ENCODE data around the gene HOTAIR. TPM values are rescaled to one million over a fixed set of nuclear protein-coding genes. Genes with fewer than 3 reads are reported as not detected.

Gene HOTAIR
- total and polyA plus RNA-seq, 4 donors: 9.7 TPM; not detected in 3

DNA sequence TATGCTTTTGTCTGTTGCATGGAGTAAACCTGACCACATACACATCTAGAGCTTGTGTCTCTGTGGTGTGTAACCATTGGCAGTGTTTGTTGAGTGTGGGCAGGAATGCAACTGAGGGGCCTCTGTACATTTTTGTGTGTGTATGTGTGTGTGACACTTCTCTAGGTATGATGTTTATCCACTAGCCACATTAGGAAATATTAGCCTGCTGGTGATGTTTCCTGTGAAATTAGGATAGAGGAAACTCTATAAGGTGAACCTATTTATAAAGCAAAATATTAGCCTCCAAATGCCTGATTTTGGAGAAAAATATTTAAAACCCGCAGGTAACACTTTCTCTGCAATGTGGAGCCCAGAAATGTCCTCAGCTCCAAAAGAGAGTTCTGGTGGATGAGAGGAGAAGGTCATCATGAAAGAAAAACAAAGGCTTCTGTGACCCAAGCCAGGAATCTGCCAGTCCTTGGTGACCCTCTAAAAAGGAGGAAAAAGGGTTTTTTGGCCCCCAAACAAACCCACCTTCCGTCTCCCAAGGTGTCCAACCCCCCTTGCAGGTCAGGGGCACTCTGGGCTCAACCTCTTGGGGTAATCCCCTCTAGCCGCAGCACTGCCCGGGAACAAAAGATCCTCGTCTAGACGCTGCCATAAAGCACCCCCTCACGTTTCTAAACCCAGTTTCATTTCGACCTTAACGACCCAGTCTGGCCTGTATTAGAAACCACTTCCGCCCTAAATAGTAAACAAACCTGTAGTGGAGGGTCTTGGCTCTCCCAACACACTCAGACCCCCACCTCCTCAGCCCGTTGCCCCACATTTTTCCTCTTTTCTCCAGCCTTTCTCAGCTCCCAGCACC lies 3.1 kb upstream of the HOTAIR start:
- WGBS, 2 donors: 8 to 10% methylated on average over 11 of the region's 11 CpGs

DNA sequence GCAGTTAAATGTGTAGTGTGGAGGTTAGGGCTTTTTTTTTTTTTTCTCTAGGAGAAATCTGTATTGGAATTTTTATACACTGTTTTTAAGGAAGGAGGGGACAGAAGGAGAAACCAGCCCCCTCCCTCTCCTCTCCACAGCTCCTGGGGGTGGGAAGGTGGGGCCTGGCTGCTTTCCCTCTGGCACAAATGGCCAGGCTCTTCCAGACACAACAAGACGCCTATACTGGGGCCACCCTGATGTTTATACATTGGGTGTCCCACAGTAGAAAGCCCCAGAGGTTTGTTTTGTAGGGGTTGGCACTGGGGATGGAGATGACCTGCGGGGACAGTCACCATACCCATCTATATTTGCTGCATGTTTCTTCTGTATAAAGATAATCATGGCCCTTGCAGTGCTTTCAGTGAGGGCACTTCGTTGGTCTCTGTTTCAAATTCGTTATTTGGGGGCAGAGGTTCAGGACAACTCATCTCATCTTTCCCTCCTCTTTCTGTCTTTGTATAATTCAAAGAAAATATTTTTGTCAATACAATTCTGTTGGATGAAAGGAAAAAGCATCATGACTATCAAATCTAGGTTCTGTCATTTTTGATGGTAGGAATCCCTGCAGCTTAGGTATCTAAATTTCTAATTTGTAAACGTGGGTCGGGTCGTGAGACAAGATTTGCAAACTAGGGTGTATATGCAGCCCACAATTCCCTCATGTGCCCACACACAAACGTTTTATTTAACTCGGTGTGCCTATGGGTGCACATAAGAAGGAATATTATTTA lies 2.3 kb upstream of the HOTAIR start:
- H3K4me1 ChIP-seq (ENCODE audit: control insufficient read depth in 1 of 2, insufficient read depth in 2 of 2, low read length in 2 of 2): no peaks in the 10 kb centered on the region
- ATAC-seq (ENCODE audit: low FRiP score) (no peak), DNase-seq (no peak)
- no peaks in the 10 kb centered on the region for H3K9me3 ChIP-seq (ENCODE audit: control insufficient read depth, low read length)
- H3K4me3 ChIP-seq (ENCODE audit: low read length in 2 of 2): no peak overlapping the region
- H3K36me3 ChIP-seq (ENCODE audit: control insufficient read depth in 1 of 2, insufficient read depth in 2 of 2, low read length in 1 of 2): no peaks in the 10 kb centered on the region
- peaks cover 0 to 3% of the 10 kb centered on the region in 2 donors for H3K27me3 ChIP-seq (ENCODE audit: control insufficient read depth in 1 of 2, insufficient read depth in 2 of 2, low read length in 1 of 2)
- WGBS, 2 donors: 14 to 19% methylated on average over 9 of the region's 9 CpGs
- intact Hi-C loops (cut with DNase I): no loop called here
- H3K27ac ChIP-seq (ENCODE audit: low read depth in 1 of 2, low read length in 2 of 2): no peak overlapping the region

More for the DNA sequence above, 3.1 kb upstream of the HOTAIR start:
- H3K27ac ChIP-seq (ENCODE audit: low read depth in 1 of 2, low read length in 2 of 2): no peak overlapping the region
- DNase-seq (no peak), ATAC-seq (ENCODE audit: low FRiP score) (no peak)
- H3K36me3 ChIP-seq (ENCODE audit: control insufficient read depth in 1 of 2, insufficient read depth in 2 of 2, low read length in 1 of 2): no peaks in the 10 kb centered on the region
- H3K27me3 ChIP-seq (ENCODE audit: control insufficient read depth in 1 of 2, insufficient read depth in 2 of 2, low read length in 1 of 2): peaks cover 0 to 3% of the 10 kb centered on the region in 2 donors
- H3K4me3 ChIP-seq (ENCODE audit: low read length in 2 of 2): no peak overlapping the region
- no peaks in the 10 kb centered on the region for H3K4me1 ChIP-seq (ENCODE audit: control insufficient read depth in 1 of 2, insufficient read depth in 2 of 2, low read length in 2 of 2)
- intact Hi-C loops (cut with DNase I): no loop called here
- no peaks in the 10 kb centered on the region for H3K9me3 ChIP-seq (ENCODE audit: control insufficient read depth, low read length)

DNA sequence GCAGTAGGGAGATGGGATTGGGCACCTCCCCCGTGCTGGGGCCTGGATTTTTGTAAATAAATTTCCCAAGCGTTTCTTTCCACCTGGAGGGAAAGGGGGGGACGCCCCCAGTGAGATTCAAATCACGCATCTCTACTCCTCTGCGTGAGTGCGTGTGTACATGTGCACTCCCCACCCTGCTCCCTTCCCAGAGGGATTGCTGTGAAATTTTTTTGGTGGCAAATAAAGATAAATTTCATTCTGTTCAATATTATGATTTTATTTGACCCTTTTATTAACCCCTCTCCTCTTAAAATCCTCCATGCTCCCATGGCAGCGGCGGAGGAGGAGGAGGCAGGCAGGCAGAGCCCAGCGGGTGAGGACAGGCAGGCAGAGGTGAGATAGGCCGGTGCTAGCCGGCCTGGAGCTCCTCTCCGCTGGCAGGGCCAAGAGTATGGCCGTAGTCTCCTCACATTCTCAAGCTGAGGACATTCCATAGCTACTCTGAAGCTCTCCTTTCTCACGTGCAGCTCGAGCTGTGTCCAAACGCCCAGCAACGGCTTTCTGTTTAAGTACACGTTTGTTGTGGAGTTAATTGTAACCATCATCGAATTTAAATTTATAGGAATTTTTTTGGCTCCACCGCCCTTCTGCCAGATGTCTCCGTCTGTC lies 1.5 kb upstream of the HOTAIR start:
- WGBS, 2 donors: 27% methylated on average over 21 of the region's 21 CpGs
- intact Hi-C loops (cut with DNase I): no loop called here

DNA sequence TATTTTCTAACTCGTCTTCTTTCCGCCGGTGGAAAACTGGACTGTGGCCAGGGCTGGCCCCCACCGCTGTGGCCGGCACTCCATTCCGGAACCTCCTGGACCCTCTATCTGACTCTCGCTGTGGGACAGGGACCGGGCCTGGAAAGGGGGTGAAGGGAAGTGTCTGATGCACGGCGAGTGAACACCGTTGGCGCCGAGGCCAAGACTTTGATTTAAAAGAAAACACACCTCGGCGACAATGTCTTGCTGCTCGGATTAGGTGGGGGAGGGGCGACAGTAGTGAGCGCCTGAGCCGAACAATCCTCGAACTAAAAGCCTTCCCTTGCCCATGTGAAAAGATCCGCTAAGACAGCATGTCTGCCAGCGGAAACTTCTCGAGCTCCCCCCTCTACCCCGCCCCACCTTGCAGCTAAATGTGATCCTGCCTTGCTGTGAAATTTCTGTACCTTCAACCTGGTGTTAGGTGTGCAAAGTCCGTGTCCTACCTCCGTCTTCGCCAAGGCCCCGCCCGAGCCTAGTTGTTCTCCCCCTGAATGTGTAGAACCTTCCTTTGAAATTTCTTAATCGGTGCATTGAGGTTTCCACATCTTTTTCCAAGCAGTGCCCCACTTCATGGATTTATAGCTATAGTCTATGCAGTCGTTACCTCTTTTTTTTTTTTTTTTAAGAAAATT lies 862 bp upstream of the HOTAIR start:
- H3K36me3 ChIP-seq (ENCODE audit: control insufficient read depth in 1 of 2, insufficient read depth in 2 of 2, low read length in 1 of 2): no peaks in the 10 kb centered on the region
- no peaks in the 10 kb centered on the region for H3K4me1 ChIP-seq (ENCODE audit: control insufficient read depth in 1 of 2, insufficient read depth in 2 of 2, low read length in 2 of 2)
- ATAC-seq (ENCODE audit: low FRiP score): no peak
- 10 to 12% methylated on average over 31 of the region's 31 CpGs for WGBS, 2 donors
- DNase-seq: no peak
- no peaks in the 10 kb centered on the region for H3K9me3 ChIP-seq (ENCODE audit: control insufficient read depth, low read length)
- intact Hi-C loops (cut with DNase I): no loop called here
- H3K27ac ChIP-seq (ENCODE audit: low read depth in 1 of 2, low read length in 2 of 2): no peak overlapping the region
- H3K4me3 ChIP-seq (ENCODE audit: low read length in 2 of 2): no peak overlapping the region
- H3K27me3 ChIP-seq (ENCODE audit: control insufficient read depth in 1 of 2, insufficient read depth in 2 of 2, low read length in 1 of 2): peaks cover 0 to 3% of the 10 kb centered on the region in 2 donors

More for the DNA sequence above, 1.5 kb upstream of the HOTAIR start:
- H3K27ac ChIP-seq (ENCODE audit: low read depth in 1 of 2, low read length in 2 of 2): no peak overlapping the region
- no peaks in the 10 kb centered on the region for H3K36me3 ChIP-seq (ENCODE audit: control insufficient read depth in 1 of 2, insufficient read depth in 2 of 2, low read length in 1 of 2)
- no peak for ATAC-seq (ENCODE audit: low FRiP score)
- H3K4me1 ChIP-seq (ENCODE audit: control insufficient read depth in 1 of 2, insufficient read depth in 2 of 2, low read length in 2 of 2): no peaks in the 10 kb centered on the region
- DNase-seq: no peak
- peaks cover 0 to 3% of the 10 kb centered on the region in 2 donors for H3K27me3 ChIP-seq (ENCODE audit: control insufficient read depth in 1 of 2, insufficient read depth in 2 of 2, low read length in 1 of 2)
- no peaks in the 10 kb centered on the region for H3K9me3 ChIP-seq (ENCODE audit: control insufficient read depth, low read length)
- no peak overlapping the region for H3K4me3 ChIP-seq (ENCODE audit: low read length in 2 of 2)

DNA sequence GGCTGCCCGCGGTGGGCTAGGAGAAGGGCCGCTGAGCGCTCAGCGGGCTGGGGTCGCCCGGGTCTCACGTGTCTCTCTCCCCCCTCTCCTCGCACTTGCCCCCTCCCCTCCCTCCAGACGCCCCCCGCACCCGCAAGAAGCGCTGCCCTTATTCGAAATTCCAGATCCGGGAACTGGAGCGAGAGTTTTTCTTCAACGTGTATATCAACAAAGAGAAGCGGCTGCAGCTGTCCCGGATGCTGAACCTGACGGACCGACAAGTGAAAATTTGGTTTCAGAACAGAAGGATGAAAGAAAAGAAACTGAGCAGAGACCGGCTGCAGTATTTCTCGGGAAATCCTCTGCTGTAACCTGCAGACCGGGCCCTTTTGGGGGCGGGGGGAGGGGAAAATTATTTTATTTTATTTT lies 314 bp upstream of the HOTAIR start:
- DNase-seq: no peak
- Histone ChIP-seq H3K27ac (ENCODE audit: low read depth in 1 of 2, low read length in 2 of 2) (no peak overlapping the region), H3K4me3 (ENCODE audit: low read length in 2 of 2) (no peak overlapping the region), H3K4me1 (ENCODE audit: control insufficient read depth in 1 of 2, insufficient read depth in 2 of 2, low read length in 2 of 2) (no peaks in the 10 kb centered on the region), H3K36me3 (ENCODE audit: control insufficient read depth in 1 of 2, insufficient read depth in 2 of 2, low read length in 1 of 2) (no peaks in the 10 kb centered on the region), H3K27me3 (ENCODE audit: control insufficient read depth in 1 of 2, insufficient read depth in 2 of 2, low read length in 1 of 2) (peaks cover 0 to 3% of the 10 kb centered on the region in 2 donors), H3K9me3 (ENCODE audit: control insufficient read depth, low read length) (no peaks in the 10 kb centered on the region)
- ATAC-seq (ENCODE audit: low FRiP score): no peak
- WGBS, 2 donors: 6 to 7% methylated on average over 16 to 25 of the region's 25 CpGs
- intact Hi-C loops (cut with DNase I): no loop called here

GRCh38 chr12:53973236-53974042 lies 1.3 kb downstream of the HOTAIR start:
- Histone ChIP-seq H3K9me3 (ENCODE audit: control insufficient read depth, low read length) (no peaks in the 10 kb centered on the region), H3K36me3 (ENCODE audit: control insufficient read depth in 1 of 2, insufficient read depth in 2 of 2, low read length in 1 of 2) (no peaks in the 10 kb centered on the region), H3K4me1 (ENCODE audit: control insufficient read depth in 1 of 2, insufficient read depth in 2 of 2, low read length in 2 of 2) (no peaks in the 10 kb centered on the region), H3K4me3 (ENCODE audit: low read length in 2 of 2) (no peak overlapping the region), H3K27ac (ENCODE audit: low read depth in 1 of 2, low read length in 2 of 2) (no peak overlapping the region), H3K27me3 (ENCODE audit: control insufficient read depth in 1 of 2, insufficient read depth in 2 of 2, low read length in 1 of 2) (no peaks in the 10 kb centered on the region)
- 2 to 3% methylated on average over 68 to 71 of the region's 71 CpGs for WGBS, 2 donors
- ATAC-seq (ENCODE audit: low FRiP score) (peak; percentile 79), DNase-seq (peak in 1 of 2 donors; percentile 90)
- intact Hi-C loops (cut with DNase I): no loop called here

DNA sequence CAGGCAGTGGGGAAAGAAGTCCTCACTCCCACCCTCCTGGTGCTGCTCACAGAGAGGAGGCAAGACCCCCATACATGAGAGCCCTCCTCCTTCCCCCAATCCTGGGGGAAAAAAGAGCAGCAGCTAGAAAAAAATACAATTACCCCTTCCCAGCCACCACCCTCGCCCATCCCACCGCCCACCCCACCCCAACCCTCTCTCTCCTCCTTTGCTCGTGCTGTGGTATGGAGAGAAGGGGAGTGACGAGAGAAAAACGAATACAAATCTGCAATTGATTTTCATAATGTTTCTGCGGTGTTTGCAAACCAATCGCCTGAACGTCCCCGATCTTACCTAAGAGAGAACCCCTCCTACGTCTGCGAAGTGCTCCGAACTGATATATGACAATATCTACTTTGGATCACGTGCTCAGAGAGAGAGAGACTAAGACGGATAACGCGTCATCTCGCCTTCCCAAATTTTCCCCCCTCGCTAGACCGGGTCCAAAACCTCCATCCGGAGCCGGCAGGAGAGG lies 2.0 kb downstream of the HOTAIR start, which contains the start of gene HOXC11:
Gene HOXC11, plus strand, starts transcription at position 405 of the 514 bp plus-strand sequence. CDS start 116 bp downstream, outside the sequence.
- Histone ChIP-seq H3K36me3 (ENCODE audit: control insufficient read depth in 1 of 2, insufficient read depth in 2 of 2, low read length in 1 of 2) (no peaks in the 10 kb centered on the region), H3K27me3 (ENCODE audit: control insufficient read depth in 1 of 2, insufficient read depth in 2 of 2, low read length in 1 of 2) (no peaks in the 10 kb centered on the region), H3K9me3 (ENCODE audit: control insufficient read depth, low read length) (no peaks in the 10 kb centered on the region), H3K4me3 (ENCODE audit: low read length in 2 of 2) (no peak within 1 kb of the TSS), H3K27ac (ENCODE audit: low read depth in 1 of 2, low read length in 2 of 2) (no peak within 1 kb of the TSS), H3K4me1 (ENCODE audit: control insufficient read depth in 1 of 2, insufficient read depth in 2 of 2, low read length in 2 of 2) (no peaks in the 10 kb centered on the region)
- ATAC-seq (ENCODE audit: low FRiP score): peak; percentile 6
- intact Hi-C loops (cut with DNase I): no loop called here
- WGBS, 2 donors: 11% methylated on average over 20 to 21 of the region's 21 CpGs
- DNase-seq: no peak

Measured in aorta (tissue), 5 donors.